ENCODE measurements around the gene PHOX2A. TPM values are rescaled to one million over a fixed set of nuclear protein-coding genes. Genes with fewer than 3 reads are reported as not detected.

PHOX2A gene
- total and polyA plus RNA-seq, 10 donors = 0.33 TPM; not detected in 9

DNA sequence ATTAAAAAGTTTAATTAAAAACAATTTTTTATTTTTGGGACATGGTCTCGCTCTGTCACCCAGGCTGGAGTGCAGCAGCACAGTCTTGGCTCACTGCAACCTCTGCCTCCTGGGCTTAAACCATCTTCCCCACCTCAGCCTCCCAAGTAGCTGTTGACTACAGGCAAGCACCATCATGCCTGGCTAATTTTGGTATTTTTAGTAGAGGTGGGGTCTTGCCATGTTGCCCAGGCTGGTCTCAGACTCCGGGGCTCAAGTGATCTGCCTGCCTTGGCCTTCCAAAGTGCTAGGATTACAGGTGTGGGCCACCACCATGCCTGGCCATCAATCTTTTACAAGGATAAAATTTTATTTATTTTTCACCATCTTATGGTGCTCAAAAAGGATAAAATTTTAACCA, 43.3 kb upstream of the PHOX2A start:
- H3K4me1 ChIP-seq = no peaks in the 10 kb centered on the region
- no peaks in the 10 kb centered on the region for H3K9me3 ChIP-seq
- TF ChIP-seq, protein P1, sequence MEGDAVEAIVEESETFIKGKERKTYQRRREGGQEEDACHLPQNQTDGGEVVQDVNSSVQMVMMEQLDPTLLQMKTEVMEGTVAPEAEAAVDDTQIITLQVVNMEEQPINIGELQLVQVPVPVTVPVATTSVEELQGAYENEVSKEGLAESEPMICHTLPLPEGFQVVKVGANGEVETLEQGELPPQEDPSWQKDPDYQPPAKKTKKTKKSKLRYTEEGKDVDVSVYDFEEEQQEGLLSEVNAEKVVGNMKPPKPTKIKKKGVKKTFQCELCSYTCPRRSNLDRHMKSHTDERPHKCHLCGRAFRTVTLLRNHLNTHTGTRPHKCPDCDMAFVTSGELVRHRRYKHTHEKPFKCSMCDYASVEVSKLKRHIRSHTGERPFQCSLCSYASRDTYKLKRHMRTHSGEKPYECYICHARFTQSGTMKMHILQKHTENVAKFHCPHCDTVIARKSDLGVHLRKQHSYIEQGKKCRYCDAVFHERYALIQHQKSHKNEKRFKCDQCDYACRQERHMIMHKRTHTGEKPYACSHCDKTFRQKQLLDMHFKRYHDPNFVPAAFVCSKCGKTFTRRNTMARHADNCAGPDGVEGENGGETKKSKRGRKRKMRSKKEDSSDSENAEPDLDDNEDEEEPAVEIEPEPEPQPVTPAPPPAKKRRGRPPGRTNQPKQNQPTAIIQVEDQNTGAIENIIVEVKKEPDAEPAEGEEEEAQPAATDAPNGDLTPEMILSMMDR (IDR thresholded peaks at IDR 0.05 in 8 of 11, conservative IDR thresholded peaks at IDR 0.05 in 3 of 11) = no peak
- TF ChIP-seq POLR2A (IDR thresholded peaks at IDR 0.05) = no peak
- TF ChIP-seq POLR2AphosphoS5 (IDR thresholded peaks at IDR 0.05) = no peak
- peaks cover 0 to 28% (median 0%) of the 10 kb centered on the region in 7 donors for H3K27me3 ChIP-seq (replicated peaks in 1 of 7)
- H3K36me3 ChIP-seq = peaks cover 0 to 4% (median 0%) of the 10 kb centered on the region in 6 donors
- intact Hi-C loops (cut with DNase I; ENCODE audit: low total_unique reads) = no loop called here
- DNase-seq = no peak
- H3K4me3 ChIP-seq = no peak overlapping the region
- WGBS, 5 donors = 91 to 98% (median 94%) methylated on average over 2 of the region's 2 CpGs
- H3K27ac ChIP-seq = no peak overlapping the region

GRCh38 chr11:72283947-72284346, 40.0 kb upstream of the PHOX2A start:
- no peak overlapping the region for H3K4me3 ChIP-seq
- peaks cover 0 to 33% (median 0%) of the 10 kb centered on the region in 7 donors for H3K27me3 ChIP-seq (replicated peaks in 1 of 7)
- TF ChIP-seq POLR2A (IDR thresholded peaks at IDR 0.05) (no peak), POLR2AphosphoS5 (IDR thresholded peaks at IDR 0.05) (no peak)
- TF ChIP-seq, protein P1 (IDR thresholded peaks at IDR 0.05 in 8 of 11, conservative IDR thresholded peaks at IDR 0.05 in 3 of 11) = no peak
- no peak overlapping the region for H3K27ac ChIP-seq
- intact Hi-C loops (cut with DNase I; ENCODE audit: low total_unique reads) = no loop called here
- WGBS, 5 donors = 62 to 85% (median 71%) methylated on average over 2 of the region's 2 CpGs
- no peak for DNase-seq
- H3K4me1 ChIP-seq = no peaks in the 10 kb centered on the region
- no peaks in the 10 kb centered on the region for H3K9me3 ChIP-seq
- no peaks in the 10 kb centered on the region for H3K36me3 ChIP-seq

DNA sequence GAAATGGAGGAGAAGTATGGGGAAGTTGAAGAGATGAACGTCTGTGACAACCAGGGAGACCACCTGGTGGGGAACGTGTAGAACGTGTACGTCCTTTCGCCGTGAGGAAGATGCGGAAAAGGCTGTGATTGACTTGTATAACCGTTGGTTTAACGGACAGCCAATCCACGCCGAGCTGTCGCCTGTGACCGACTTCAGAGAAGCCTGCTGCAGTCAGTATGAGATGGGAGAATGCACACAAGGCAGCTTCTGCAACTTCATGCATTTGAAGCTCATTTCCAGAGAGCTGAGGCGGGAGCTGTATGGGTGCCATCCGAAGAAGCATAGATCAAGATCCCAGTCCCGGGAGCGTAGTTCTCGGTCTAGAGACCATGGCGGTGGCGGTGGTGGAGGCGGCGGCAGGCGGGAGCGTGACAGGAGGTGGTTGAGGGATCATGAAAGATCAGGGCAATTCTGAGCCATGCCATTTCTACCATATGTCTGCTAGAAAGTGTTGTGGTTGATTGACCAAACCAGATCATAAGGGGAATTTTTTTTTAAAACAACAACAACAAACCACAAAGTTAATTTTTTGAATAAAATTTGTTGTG, 36.8 kb upstream of the PHOX2A start:
- WGBS, 5 donors = 92 to 96% (median 94%) methylated on average over 24 of the region's 24 CpGs
- TF ChIP-seq POLR2A (IDR thresholded peaks at IDR 0.05) (no peak), POLR2AphosphoS5 (IDR thresholded peaks at IDR 0.05) (no peak)
- TF ChIP-seq, protein P1 (IDR thresholded peaks at IDR 0.05 in 8 of 11, conservative IDR thresholded peaks at IDR 0.05 in 3 of 11) = no peak
- Histone ChIP-seq H3K36me3 (no peaks in the 10 kb centered on the region), H3K4me3 (no peak overlapping the region), H3K9me3 (no peaks in the 10 kb centered on the region), H3K27ac (no peak overlapping the region), H3K4me1 (no peaks in the 10 kb centered on the region), H3K27me3 (replicated peaks in 1 of 7) (peaks cover 0 to 32% (median 0%) of the 10 kb centered on the region in 7 donors)
- no peak for DNase-seq
- intact Hi-C loops (cut with DNase I; ENCODE audit: low total_unique reads) = no loop called here

- DNase-seq = no peak
- Histone ChIP-seq H3K27ac (no peak overlapping the region), H3K36me3 (no peaks in the 10 kb centered on the region), H3K4me1 (no peaks in the 10 kb centered on the region), H3K4me3 (no peak overlapping the region), H3K27me3 (replicated peaks in 1 of 7) (peaks cover 0 to 29% (median 0%) of the 10 kb centered on the region in 7 donors), H3K9me3 (no peaks in the 10 kb centered on the region)
- TF ChIP-seq POLR2A (IDR thresholded peaks at IDR 0.05) = no peak
- TF ChIP-seq POLR2AphosphoS5 (IDR thresholded peaks at IDR 0.05) = no peak
- TF ChIP-seq, protein P1 (IDR thresholded peaks at IDR 0.05 in 8 of 11, conservative IDR thresholded peaks at IDR 0.05 in 3 of 11) = no peak
- WGBS, 5 donors = 86 to 96% (median 90%) methylated on average over 12 of the region's 12 CpGs
- intact Hi-C loops (cut with DNase I; ENCODE audit: low total_unique reads) = no loop called here
Observed at GRCh38 chr11:72280037-72280436, 36.1 kb upstream of the PHOX2A start.

All from spleen (tissue), 11 donors.